ENCODE results near the gene IL17RA. TPM values are rescaled to one million over a fixed set of nuclear protein-coding genes. Genes with fewer than 3 reads are reported as not detected.
"Not testable (repeated sequence)": the region's sequence is repeated elsewhere in the genome, so short reads cannot be mapped to it uniquely, and the experiment has no call there.

Gene IL17RA
- total RNA-seq: 23.2 and 23.6 TPM in 2 replicates

- DNase-seq (ENCODE audit: low spot score): peak; percentile 94
- H3K4me1 Mint-ChIP-seq (ENCODE audit: low read depth): peaks cover 47% of the 10 kb centered on the region
- peaks cover 11% of the 10 kb centered on the region for H3K36me3 Mint-ChIP-seq (ENCODE audit: low read depth)
- peak within 1 kb of the TSS; percentile 92 for H3K27ac Mint-ChIP-seq
- H3K4me3 Mint-ChIP-seq: peak within 1 kb of the TSS; percentile 93
- intact Hi-C loops (cut with micrococcal nuclease): loop anchor here (1.0 to 5.0 kb wide), 7 partner anchors 9 to 688 kb away; partner anchors contain the start of genes ATP6V1E1, BID and HDHD5
- H3K27me3 Mint-ChIP-seq (ENCODE audit: insufficient read depth): peaks cover under 1% of the 10 kb centered on the region
- H3K9me3 Mint-ChIP-seq: no peaks in the 10 kb centered on the region
Measured at GRCh38 chr22:17084554-17085276, at the start of gene IL17RA. IL17RA (plus strand) TSS chr22:17085000; CDS start chr22:17085092, 92 bp downstream.

DNA sequence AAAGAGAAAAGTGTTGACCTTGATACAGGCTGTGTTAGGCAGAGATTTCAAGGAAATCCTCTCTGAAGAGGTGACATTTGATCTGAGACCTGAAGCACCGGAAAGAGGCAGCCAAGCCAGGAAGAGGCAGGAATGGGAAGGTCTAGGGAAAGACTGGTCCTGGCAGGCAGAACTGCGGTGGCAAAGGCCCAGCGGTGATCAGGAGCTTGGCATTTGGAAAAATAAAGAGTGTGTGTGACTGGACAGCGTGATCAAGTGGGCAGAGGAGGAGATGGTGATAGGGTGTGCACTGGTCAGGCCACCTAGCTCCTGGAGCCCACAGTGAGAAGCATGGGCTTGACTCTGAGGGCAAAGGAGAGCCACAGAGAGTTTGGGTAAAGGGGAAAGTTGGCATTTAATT, 49.6 kb upstream of the IL17RA start:
- Mint-ChIP-seq H3K27me3 (ENCODE audit: insufficient read depth) (peaks cover 15% of the 10 kb centered on the region), H3K36me3 (ENCODE audit: low read depth) (no peaks in the 10 kb centered on the region), H3K4me3 (peak overlapping the region; percentile 9), H3K27ac (no peak overlapping the region), H3K9me3 (no peaks in the 10 kb centered on the region), H3K4me1 (ENCODE audit: low read depth) (no peaks in the 10 kb centered on the region)
- intact Hi-C loops (cut with micrococcal nuclease): no loop called here
- no peak for DNase-seq (ENCODE audit: low spot score)

DNA sequence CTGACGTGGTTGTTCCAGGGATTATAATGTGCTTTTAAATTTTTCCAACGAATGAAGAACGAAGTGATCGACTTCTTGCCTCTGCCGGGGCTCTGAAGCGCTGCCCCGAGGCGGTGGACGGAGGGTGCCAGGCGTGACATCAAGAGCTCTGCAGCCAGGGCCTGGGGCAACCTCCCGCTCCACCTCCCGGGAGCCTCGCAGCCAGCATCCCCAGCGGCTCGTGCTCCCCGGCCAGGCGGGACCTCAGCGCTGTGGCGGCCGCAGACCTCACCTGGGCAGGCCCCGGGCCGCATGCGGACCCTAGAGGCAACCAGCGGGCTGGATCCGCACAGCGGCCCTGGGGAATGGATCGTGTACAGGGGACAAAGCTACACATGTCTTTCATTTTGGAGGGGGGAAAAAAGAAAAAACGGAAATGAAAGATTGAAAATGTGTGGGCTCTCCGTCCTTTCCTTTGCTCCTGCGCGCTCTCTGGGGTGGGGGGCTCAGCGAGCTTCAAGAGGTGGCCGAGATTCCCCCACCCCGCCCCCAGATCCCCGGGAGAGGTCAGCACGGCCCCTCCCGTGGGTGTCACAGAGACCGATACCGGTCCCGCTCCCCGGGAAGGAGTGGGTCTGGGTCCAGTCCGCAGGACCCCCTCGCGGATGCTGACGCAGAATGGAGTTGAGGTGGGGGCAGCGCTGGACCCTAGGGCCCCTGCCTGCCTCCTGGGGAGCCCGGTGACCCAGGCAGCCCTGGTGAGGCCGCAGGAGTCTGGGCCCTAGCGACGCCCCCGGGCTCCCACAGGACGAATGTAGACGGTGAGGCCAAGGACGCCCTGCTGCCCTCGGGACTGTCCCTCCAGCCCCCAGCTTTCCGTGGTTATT, 48.6 kb upstream of the IL17RA start:
- H3K9me3 Mint-ChIP-seq; intact Hi-C loops (cut with micrococcal nuclease); H3K27ac Mint-ChIP-seq; H3K36me3 Mint-ChIP-seq (ENCODE audit: low read depth); H3K4me1 Mint-ChIP-seq (ENCODE audit: low read depth); DNase-seq (ENCODE audit: low spot score): not testable (repeated sequence)
- Mint-ChIP-seq H3K4me3 (peak overlapping the region; percentile 37), H3K27me3 (ENCODE audit: insufficient read depth) (peaks cover 15% of the 10 kb centered on the region)

DNA sequence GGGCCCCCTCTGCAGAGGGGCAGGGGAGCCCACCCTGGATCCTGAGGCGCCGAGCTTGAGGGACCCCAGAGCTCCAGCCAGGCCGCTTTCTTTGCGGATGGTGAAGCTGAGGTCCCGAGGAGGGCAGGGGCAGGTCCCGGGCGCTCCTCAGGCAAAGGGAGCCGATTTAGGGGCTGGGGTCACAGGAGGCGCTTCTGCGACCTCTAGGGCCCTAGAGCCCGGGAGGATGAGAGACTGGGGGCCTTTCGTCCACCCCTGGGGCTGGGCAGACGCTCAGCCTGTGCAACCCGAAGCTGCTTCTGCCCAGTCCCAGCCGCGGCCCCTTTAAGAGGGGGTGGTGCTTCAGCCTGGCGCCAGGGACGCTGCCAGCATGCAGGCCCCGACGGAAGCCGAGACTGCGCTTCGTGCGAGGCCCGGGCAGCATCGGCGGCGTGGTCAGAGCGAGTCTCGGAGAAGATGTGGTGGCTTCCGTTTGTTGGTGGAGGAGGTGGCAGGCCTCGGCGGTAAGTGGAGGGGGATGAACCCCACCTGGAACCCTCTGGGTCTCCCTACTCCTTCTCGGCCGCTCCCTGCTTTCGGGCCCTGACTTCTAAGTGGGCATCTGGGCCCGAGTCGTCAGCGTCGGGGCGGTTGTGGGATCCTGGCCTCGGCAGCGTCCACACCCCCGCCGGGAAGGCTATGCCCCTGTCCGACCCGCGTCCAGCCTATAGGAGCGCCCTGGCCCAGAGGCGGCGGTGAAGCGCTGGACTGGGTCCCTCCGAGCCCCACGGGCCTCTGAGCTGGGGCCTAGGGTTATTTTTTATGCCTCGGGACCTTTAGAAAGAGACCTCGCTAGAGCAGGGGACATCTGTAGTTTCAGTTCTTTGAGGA, 47.7 kb upstream of the IL17RA start:
- intact Hi-C loops (cut with micrococcal nuclease); H3K27ac Mint-ChIP-seq; H3K9me3 Mint-ChIP-seq: not testable (repeated sequence)

GRCh38 chr22:17043521-17043920, 41.3 kb upstream of the IL17RA start:
- H3K36me3 Mint-ChIP-seq (ENCODE audit: low read depth): no peaks in the 10 kb centered on the region
- intact Hi-C loops (cut with micrococcal nuclease): loop anchor here (10.0 kb wide), 1 partner anchor 59 kb away; no protein-coding TSS in a partner anchor
- H3K4me3 Mint-ChIP-seq: no peak overlapping the region
- H3K4me1 Mint-ChIP-seq (ENCODE audit: low read depth): no peaks in the 10 kb centered on the region
- DNase-seq (ENCODE audit: low spot score): no peak
- no peaks in the 10 kb centered on the region for H3K9me3 Mint-ChIP-seq
- H3K27ac Mint-ChIP-seq: no peak overlapping the region
- H3K27me3 Mint-ChIP-seq (ENCODE audit: insufficient read depth): peaks cover 6% of the 10 kb centered on the region

More for the DNA sequence above, 47.7 kb upstream of the IL17RA start:
- Mint-ChIP-seq H3K27me3 (ENCODE audit: insufficient read depth) (peaks cover 15% of the 10 kb centered on the region), H3K4me3 (peak overlapping the region; percentile 64)
- not testable (repeated sequence) for DNase-seq (ENCODE audit: low spot score); H3K36me3 Mint-ChIP-seq (ENCODE audit: low read depth); H3K4me1 Mint-ChIP-seq (ENCODE audit: low read depth)

DNA sequence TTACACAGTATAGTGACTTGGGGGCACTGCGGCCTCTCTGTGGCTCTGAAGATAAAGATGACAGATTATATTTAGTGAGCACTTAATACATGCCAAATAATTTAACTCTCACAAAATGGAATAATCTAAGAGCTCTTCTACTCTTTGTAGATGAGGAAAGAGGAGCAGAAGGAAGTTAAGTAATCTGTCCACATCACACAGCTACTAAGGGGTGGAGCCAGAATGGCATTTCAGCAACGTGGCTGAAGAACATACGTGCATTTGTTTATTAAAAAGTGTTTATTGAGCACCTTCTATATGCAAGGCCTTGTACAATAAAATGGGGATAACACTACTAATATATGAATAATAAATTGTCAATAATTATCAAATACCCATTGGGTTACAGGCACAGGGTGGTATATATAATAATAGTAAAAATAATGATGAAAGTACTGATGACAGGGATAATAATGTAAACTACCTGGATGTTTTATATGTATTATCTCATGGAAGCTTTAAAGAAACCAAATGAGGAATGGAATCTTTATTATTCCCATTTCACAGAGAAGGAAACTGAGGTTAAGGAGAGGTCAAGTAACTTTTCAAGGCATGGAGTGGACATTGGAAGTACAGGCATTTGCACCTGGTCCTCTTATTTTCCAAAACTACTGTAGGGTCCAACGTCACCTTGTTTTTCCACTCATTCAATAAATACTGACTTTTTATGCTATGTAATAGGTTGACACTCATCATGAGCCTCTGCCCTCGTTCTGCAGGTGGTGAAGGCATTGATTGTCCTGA, 38.0 kb upstream of the IL17RA start:
- Mint-ChIP-seq H3K27me3 (ENCODE audit: insufficient read depth) (peaks cover 4% of the 10 kb centered on the region), H3K9me3 (no peaks in the 10 kb centered on the region), H3K36me3 (ENCODE audit: low read depth) (no peaks in the 10 kb centered on the region), H3K4me1 (ENCODE audit: low read depth) (no peaks in the 10 kb centered on the region), H3K27ac (no peak overlapping the region), H3K4me3 (no peak overlapping the region)
- intact Hi-C loops (cut with micrococcal nuclease): loop anchor here (10.0 kb wide), 1 partner anchor 62 kb away; no protein-coding TSS in a partner anchor
- no peak for DNase-seq (ENCODE audit: low spot score)

- H3K4me3 Mint-ChIP-seq: no peak overlapping the region
- no peaks in the 10 kb centered on the region for H3K4me1 Mint-ChIP-seq (ENCODE audit: low read depth)
- no peaks in the 10 kb centered on the region for H3K36me3 Mint-ChIP-seq (ENCODE audit: low read depth)
- no peaks in the 10 kb centered on the region for H3K9me3 Mint-ChIP-seq
- H3K27me3 Mint-ChIP-seq (ENCODE audit: insufficient read depth): peaks cover 4% of the 10 kb centered on the region
- H3K27ac Mint-ChIP-seq: no peak overlapping the region
- intact Hi-C loops (cut with micrococcal nuclease): loop anchor here (10.0 kb wide), 1 partner anchor 63 kb away; no protein-coding TSS in a partner anchor
- no peak for DNase-seq (ENCODE audit: low spot score)
Measured at GRCh38 chr22:17047656-17048055, 37.1 kb upstream of the IL17RA start.

DNA sequence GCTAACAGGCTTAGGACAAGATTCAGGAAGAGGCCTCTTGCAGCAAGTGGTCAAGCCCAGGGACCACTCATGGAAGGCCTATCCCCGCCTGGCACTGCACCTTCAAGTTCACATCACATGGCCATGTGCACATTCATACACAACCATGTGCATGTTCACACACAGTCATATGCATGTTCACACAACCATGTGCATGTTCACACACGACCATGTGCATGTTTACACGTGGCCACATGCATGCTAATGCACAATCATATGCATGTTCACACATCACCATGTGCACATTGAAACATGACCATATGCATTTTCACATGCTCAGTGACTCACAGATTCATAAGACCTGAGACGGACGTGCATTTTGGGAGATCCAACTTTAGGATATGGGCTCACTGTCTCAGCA, 28.7 kb upstream of the IL17RA start:
- no peaks in the 10 kb centered on the region for H3K9me3 Mint-ChIP-seq

GRCh38 chr22:17056807-17057206, 28.0 kb upstream of the IL17RA start:
- Mint-ChIP-seq H3K27ac (no peak overlapping the region), H3K4me3 (no peak overlapping the region), H3K9me3 (no peaks in the 10 kb centered on the region), H3K4me1 (ENCODE audit: low read depth) (no peaks in the 10 kb centered on the region), H3K27me3 (ENCODE audit: insufficient read depth) (peaks cover 15% of the 10 kb centered on the region), H3K36me3 (ENCODE audit: low read depth) (no peaks in the 10 kb centered on the region)
- intact Hi-C loops (cut with micrococcal nuclease): no loop called here
- DNase-seq (ENCODE audit: low spot score): no peak

More for the DNA sequence above, 28.7 kb upstream of the IL17RA start:
- Mint-ChIP-seq H3K36me3 (ENCODE audit: low read depth) (no peaks in the 10 kb centered on the region), H3K27ac (no peak overlapping the region), H3K27me3 (ENCODE audit: insufficient read depth) (peaks cover 13% of the 10 kb centered on the region), H3K4me3 (no peak overlapping the region), H3K4me1 (ENCODE audit: low read depth) (no peaks in the 10 kb centered on the region)
- no peak for DNase-seq (ENCODE audit: low spot score)
- intact Hi-C loops (cut with micrococcal nuclease): no loop called here

DNA sequence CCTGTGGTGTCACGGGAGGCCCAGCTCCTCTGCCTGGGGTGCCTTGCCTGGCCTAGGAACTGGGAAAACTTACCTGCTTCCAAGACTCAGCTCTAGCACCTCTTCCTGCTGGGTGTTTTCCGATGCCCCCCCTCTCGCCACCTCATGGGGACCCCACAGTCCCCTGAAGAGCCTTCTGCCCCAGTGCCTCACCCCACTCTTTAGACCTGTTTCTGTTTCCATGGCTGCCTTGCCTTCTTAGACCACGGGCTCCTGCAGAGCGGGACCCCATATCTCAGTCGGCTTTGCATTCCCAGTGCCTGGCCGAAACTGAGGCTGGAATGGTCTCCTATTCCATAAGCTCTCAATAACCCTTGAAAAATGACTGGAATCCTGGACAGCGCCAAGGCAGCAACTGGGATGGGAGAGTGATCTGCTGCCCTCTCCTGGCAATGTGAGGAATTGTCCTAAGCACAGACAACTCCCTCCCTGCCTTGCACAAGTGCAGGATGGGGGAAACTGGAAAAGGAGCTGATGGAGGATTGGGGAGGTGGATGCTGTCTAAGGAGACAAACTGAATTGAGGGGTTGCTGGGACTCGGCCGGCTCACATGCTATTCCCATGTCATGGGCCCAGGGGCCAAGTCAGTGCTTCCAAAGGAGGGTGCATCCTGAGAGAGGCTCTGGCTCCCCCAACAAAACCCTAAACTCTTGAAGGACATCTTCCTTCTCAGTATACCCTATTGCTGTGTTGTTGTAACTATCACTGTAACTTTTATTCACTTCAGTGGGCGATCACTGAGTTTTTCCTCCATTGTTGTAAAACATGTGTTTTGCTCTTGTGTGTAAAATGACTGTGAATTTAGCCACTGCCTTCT, 26.6 kb upstream of the IL17RA start:
- Mint-ChIP-seq H3K4me1 (ENCODE audit: low read depth) (peaks cover 1% of the 10 kb centered on the region), H3K4me3 (no peak overlapping the region), H3K9me3 (no peaks in the 10 kb centered on the region), H3K27ac (no peak overlapping the region), H3K27me3 (ENCODE audit: insufficient read depth) (peaks cover 14% of the 10 kb centered on the region), H3K36me3 (ENCODE audit: low read depth) (no peaks in the 10 kb centered on the region)
- intact Hi-C loops (cut with micrococcal nuclease): loop anchor here (1.0 kb wide), 1 partner anchor 141 kb away; no protein-coding TSS in a partner anchor
- DNase-seq (ENCODE audit: low spot score): peak; percentile 10

DNA sequence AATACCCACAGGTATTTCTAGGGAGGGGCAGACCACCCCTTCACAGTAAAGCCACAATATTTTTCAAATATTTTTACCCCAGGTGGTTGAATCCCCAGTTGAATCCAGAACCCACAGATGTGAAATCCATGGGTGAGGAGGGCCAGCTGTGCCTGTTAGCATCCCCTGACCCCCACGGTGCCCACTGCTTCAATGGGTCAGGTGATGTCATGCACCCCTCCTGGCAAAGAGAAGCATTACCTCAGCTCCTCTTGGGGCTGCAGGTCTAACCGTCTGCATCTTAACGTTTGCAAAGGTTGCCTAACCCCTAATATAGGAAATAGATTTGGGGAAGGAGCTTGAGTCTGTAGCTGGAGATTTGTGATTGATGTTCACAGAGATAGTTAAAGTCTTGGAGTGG, 24.7 kb upstream of the IL17RA start:
- no peak overlapping the region for H3K4me3 Mint-ChIP-seq
- H3K27ac Mint-ChIP-seq: no peak overlapping the region
- intact Hi-C loops (cut with micrococcal nuclease): no loop called here
- no peaks in the 10 kb centered on the region for H3K9me3 Mint-ChIP-seq
- H3K4me1 Mint-ChIP-seq (ENCODE audit: low read depth): peaks cover 9% of the 10 kb centered on the region
- no peaks in the 10 kb centered on the region for H3K36me3 Mint-ChIP-seq (ENCODE audit: low read depth)
- peaks cover 10% of the 10 kb centered on the region for H3K27me3 Mint-ChIP-seq (ENCODE audit: insufficient read depth)
- no peak for DNase-seq (ENCODE audit: low spot score)
